ENCODE results near the gene GIN1.

The GIN1 gene

GRCh38 chr5:103108086-103108485 is 11.9 kb downstream of the GIN1 start:
- no peak for TF ChIP-seq CTCF (IDR thresholded peaks at IDR 0.05; ENCODE audit: unreplicated experiment in 3 of 3)
- Mint-ChIP-seq H3K9me3 (peaks cover 2% of the 10 kb centered on the region), H3K4me3 (no peak overlapping the region), H3K4me1 (no peaks in the 10 kb centered on the region), H3K27ac (no peak overlapping the region), H3K36me3 (ENCODE audit: low read depth) (peaks cover 4% of the 10 kb centered on the region), H3K27me3 (ENCODE audit: low read depth) (no peaks in the 10 kb centered on the region)

GRCh38 chr5:103102234-103102633 is 17.7 kb downstream of the GIN1 start:
- Mint-ChIP-seq H3K4me1 (no peaks in the 10 kb centered on the region), H3K27ac (no peak overlapping the region), H3K36me3 (ENCODE audit: low read depth) (peaks cover 4% of the 10 kb centered on the region), H3K27me3 (ENCODE audit: low read depth) (no peaks in the 10 kb centered on the region), H3K9me3 (no peaks in the 10 kb centered on the region), H3K4me3 (no peak overlapping the region)
- TF ChIP-seq CTCF (IDR thresholded peaks at IDR 0.05; ENCODE audit: unreplicated experiment in 3 of 3), result no peak

GRCh38 chr5:103101079-103101750 is 18.7 kb downstream of the GIN1 start:
- no peak overlapping the region for H3K4me3 Mint-ChIP-seq

GRCh38 chr5:103098993-103099392 is 20.9 kb downstream of the GIN1 start:
- no peaks in the 10 kb centered on the region for H3K27me3 Mint-ChIP-seq (ENCODE audit: low read depth)
- no peak overlapping the region for H3K4me3 Mint-ChIP-seq
- no peaks in the 10 kb centered on the region for H3K4me1 Mint-ChIP-seq
- no peaks in the 10 kb centered on the region for H3K9me3 Mint-ChIP-seq
- no peak for TF ChIP-seq CTCF (IDR thresholded peaks at IDR 0.05; ENCODE audit: unreplicated experiment in 3 of 3)
- H3K27ac Mint-ChIP-seq, result no peak overlapping the region
- peaks cover 8% of the 10 kb centered on the region for H3K36me3 Mint-ChIP-seq (ENCODE audit: low read depth)

More at GRCh38 chr5:103101079-103101750, 18.7 kb downstream of the GIN1 start:
- H3K4me1 Mint-ChIP-seq, result no peaks in the 10 kb centered on the region
- H3K27ac Mint-ChIP-seq, result no peak overlapping the region
- TF ChIP-seq CTCF (IDR thresholded peaks at IDR 0.05; ENCODE audit: unreplicated experiment in 3 of 3), result no peak
- H3K9me3 Mint-ChIP-seq, result no peaks in the 10 kb centered on the region
- H3K27me3 Mint-ChIP-seq (ENCODE audit: low read depth), result no peaks in the 10 kb centered on the region
- H3K36me3 Mint-ChIP-seq (ENCODE audit: low read depth), result peaks cover 4% of the 10 kb centered on the region

- Mint-ChIP-seq H3K9me3 (no peaks in the 10 kb centered on the region), H3K4me1 (no peaks in the 10 kb centered on the region), H3K27me3 (ENCODE audit: low read depth) (no peaks in the 10 kb centered on the region), H3K36me3 (ENCODE audit: low read depth) (peaks cover 15% of the 10 kb centered on the region), H3K27ac (peak overlapping the region; percentile 37 to 63 (median 59)), H3K4me3 (no peak overlapping the region)
- TF ChIP-seq CTCF (IDR thresholded peaks at IDR 0.05; ENCODE audit: unreplicated experiment in 3 of 3), result no peak
Measured at GRCh38 chr5:103094737-103095136, 25.2 kb downstream of the GIN1 start.

GRCh38 chr5:103093727-103094126 is 26.2 kb downstream of the GIN1 start:
- Mint-ChIP-seq H3K27me3 (ENCODE audit: low read depth) (no peaks in the 10 kb centered on the region), H3K27ac (no peak overlapping the region), H3K4me3 (no peak overlapping the region), H3K36me3 (ENCODE audit: low read depth) (peaks cover 21% of the 10 kb centered on the region), H3K4me1 (no peaks in the 10 kb centered on the region), H3K9me3 (no peaks in the 10 kb centered on the region)
- TF ChIP-seq CTCF (IDR thresholded peaks at IDR 0.05; ENCODE audit: unreplicated experiment in 3 of 3), result no peak
